HEK293 (cell line): ENCODE results near the gene CPA5.

Experiments used
- GLI4 ChIP-seq: fragments of 450-650 bp; formaldehyde crosslinking; IDR thresholded peaks from 2 replicates; pipeline ENCODE4 v1.5.1; 2016; ENCODE audit warnings: missing biosample characterization, missing genetic modification characterization
- HOXD13 ChIP-seq: sonication (generic); formaldehyde crosslinking; IDR thresholded peaks from 2 replicates; pipeline ENCODE4 v1.8.0; 2022; ENCODE audit warnings: missing genetic modification reagents, borderline replicate concordance
- ZNF514 ChIP-seq: fragments of 450-650 bp; formaldehyde crosslinking; IDR thresholded peaks from 2 replicates; pipeline ENCODE4 v1.5.1; 2016; ENCODE audit warnings: missing biosample characterization, missing genetic modification characterization
- ZNF670 ChIP-seq: fragments of 450-650 bp; formaldehyde crosslinking; IDR thresholded peaks from 2 replicates; pipeline ENCODE4 v1.5.1; 2016; ENCODE audit warnings: missing biosample characterization, missing genetic modification characterization, low read depth
- TF ChIP-seq, protein P1 (sequence below): fragments of 450-650 bp; formaldehyde crosslinking; IDR thresholded peaks from 2 replicates; pipeline ENCODE4 v1.5.1; 2016; ENCODE audit warnings: missing biosample characterization, missing genetic modification characterization

DNA sequence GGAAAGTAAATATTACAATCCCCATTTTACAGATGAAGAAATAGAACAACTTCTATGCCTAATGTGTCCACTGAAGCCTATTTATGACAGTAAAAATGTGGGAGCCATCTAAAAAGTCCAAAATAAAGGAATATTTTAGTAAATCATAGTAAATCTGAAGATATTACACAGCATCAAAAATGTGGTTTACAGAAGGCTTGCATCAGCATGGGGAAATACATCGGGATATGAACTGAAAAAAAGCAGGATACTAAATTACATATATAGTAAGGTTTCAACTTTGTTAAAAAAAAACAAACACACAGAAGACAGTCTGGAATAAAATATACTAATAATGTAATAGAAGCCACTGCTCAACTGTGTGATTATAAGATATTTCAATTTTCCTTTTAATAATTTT, 56.5 kb downstream of the CPA5 start:
- TF ChIP-seq GLI4 (tag by site-specific recombination), result no peak
- no peak for TF ChIP-seq ZNF514
- TF ChIP-seq ZNF670, result no peak
- TF ChIP-seq HOXD13 (CRISPR knock-in tag), result no peak
- TF ChIP-seq, protein P1, sequence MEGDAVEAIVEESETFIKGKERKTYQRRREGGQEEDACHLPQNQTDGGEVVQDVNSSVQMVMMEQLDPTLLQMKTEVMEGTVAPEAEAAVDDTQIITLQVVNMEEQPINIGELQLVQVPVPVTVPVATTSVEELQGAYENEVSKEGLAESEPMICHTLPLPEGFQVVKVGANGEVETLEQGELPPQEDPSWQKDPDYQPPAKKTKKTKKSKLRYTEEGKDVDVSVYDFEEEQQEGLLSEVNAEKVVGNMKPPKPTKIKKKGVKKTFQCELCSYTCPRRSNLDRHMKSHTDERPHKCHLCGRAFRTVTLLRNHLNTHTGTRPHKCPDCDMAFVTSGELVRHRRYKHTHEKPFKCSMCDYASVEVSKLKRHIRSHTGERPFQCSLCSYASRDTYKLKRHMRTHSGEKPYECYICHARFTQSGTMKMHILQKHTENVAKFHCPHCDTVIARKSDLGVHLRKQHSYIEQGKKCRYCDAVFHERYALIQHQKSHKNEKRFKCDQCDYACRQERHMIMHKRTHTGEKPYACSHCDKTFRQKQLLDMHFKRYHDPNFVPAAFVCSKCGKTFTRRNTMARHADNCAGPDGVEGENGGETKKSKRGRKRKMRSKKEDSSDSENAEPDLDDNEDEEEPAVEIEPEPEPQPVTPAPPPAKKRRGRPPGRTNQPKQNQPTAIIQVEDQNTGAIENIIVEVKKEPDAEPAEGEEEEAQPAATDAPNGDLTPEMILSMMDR (tag by site-specific recombination), result no peak
